Left ventricle myocardium inferior (tissue), 1 donor: ENCODE data around the gene C1orf21. TPM values are rescaled to one million over a fixed set of nuclear protein-coding genes. Genes with fewer than 3 reads are reported as not detected.
A peak's percentile ranks its signal among the peaks of the same experiment; 100 is the strongest.

Experiments used
- DNase-seq: peaks from one replicate; pipeline ENCODE4 v3.0.0-alpha.2; 2020
- H3K27ac ChIP-seq: fragments of 200-600 bp; replicated peaks from 2 replicates; pipeline ENCODE4 v1.8.0; 2021
- H3K27me3 ChIP-seq: fragments of 200-600 bp; 2 replicates; pipeline ENCODE4 v1.8.0; 2021; ENCODE audit warnings: low read depth
- H3K36me3 ChIP-seq: fragments of 200-600 bp; 2 replicates; pipeline ENCODE4 v1.8.0; 2021
- H3K4me1 ChIP-seq: fragments of 200-600 bp; 2 replicates; pipeline ENCODE4 v1.8.0; 2021
- H3K4me3 ChIP-seq: fragments of 200-600 bp; 2 replicates; pipeline ENCODE4 v1.8.0; 2021; ENCODE audit warnings: mild to moderate bottlenecking, moderate library complexity
- H3K9me3 ChIP-seq: fragments of 200-600 bp; replicated peaks from 2 replicates; pipeline ENCODE4 v1.8.0; 2021
- CTCF ChIP-seq: fragments of 200-600 bp; IDR thresholded peaks from 2 replicates; pipeline ENCODE4 v1.8.0; 2021; ENCODE audit warnings: antibody characterized with exemption, mild to moderate bottlenecking, borderline replicate concordance
- intact Hi-C: fragments of 100-400 bp; cut with micrococcal nuclease; formaldehyde crosslinking; loops from one replicate; pipeline ENCODE4 v1.11.0; 2022
- total RNA-seq: library from RNA; stranded (reverse); fragmentation: NEBNext Ultra II Directional; extraction: Animal tissue kit (Norgen Biotek cat#: 25700); gene quantifications from one replicate; pipeline ENCODE4 v1.2.1, GENCODE V29; 2021
- donor health status: DM: no; HTN: yes; CAD: no; lungs with severe emphysema.

Gene C1orf21
- total RNA-seq, 1 donor from 2014 or later: 79.9 TPM

- H3K27me3 ChIP-seq: no peaks in the 10 kb centered on the region
- no peak for TF ChIP-seq CTCF
- H3K4me3 ChIP-seq: peak overlapping the region; percentile 22
- H3K36me3 ChIP-seq: peaks cover 10% of the 10 kb centered on the region
- H3K4me1 ChIP-seq: peaks cover 64% of the 10 kb centered on the region
- no peaks in the 10 kb centered on the region for H3K9me3 ChIP-seq
- no peak for DNase-seq
- intact Hi-C loops: no loop called here
- peak overlapping the region; percentile 74 for H3K27ac ChIP-seq
Measured at GRCh38 chr1:184507604-184508280, 120.9 kb downstream of the C1orf21 start.

GRCh38 chr1:184509105-184509504 lies 122.3 kb downstream of the C1orf21 start:
- no peak for DNase-seq
- Histone ChIP-seq H3K9me3 (no peaks in the 10 kb centered on the region), H3K4me1 (peaks cover 63% of the 10 kb centered on the region), H3K27me3 (no peaks in the 10 kb centered on the region), H3K36me3 (peaks cover 10% of the 10 kb centered on the region), H3K4me3 (no peak overlapping the region), H3K27ac (peak overlapping the region; percentile 74)
- TF ChIP-seq CTCF: no peak
- intact Hi-C loops: no loop called here

- Histone ChIP-seq H3K36me3 (peaks cover 10% of the 10 kb centered on the region), H3K27ac (no peak overlapping the region), H3K4me3 (no peak overlapping the region), H3K27me3 (no peaks in the 10 kb centered on the region), H3K9me3 (no peaks in the 10 kb centered on the region), H3K4me1 (peaks cover 58% of the 10 kb centered on the region)
- no peak for TF ChIP-seq CTCF
- intact Hi-C loops: no loop called here
- no peak for DNase-seq
Measured at GRCh38 chr1:184510110-184510509, 123.3 kb downstream of the C1orf21 start.

- Histone ChIP-seq H3K9me3 (no peaks in the 10 kb centered on the region), H3K27ac (no peak overlapping the region), H3K4me3 (no peak overlapping the region), H3K27me3 (no peaks in the 10 kb centered on the region), H3K36me3 (peaks cover 22% of the 10 kb centered on the region), H3K4me1 (peaks cover 47% of the 10 kb centered on the region)
- intact Hi-C loops: no loop called here
- DNase-seq: no peak
- TF ChIP-seq CTCF: no peak
Measured at GRCh38 chr1:184512724-184513123, 125.9 kb downstream of the C1orf21 start.

GRCh38 chr1:184513421-184513820 lies 126.6 kb downstream of the C1orf21 start:
- no peak for DNase-seq
- TF ChIP-seq CTCF: no peak
- Histone ChIP-seq H3K4me1 (peaks cover 47% of the 10 kb centered on the region), H3K27ac (peak overlapping the region; percentile 31), H3K36me3 (peaks cover 22% of the 10 kb centered on the region), H3K4me3 (no peak overlapping the region), H3K9me3 (no peaks in the 10 kb centered on the region), H3K27me3 (no peaks in the 10 kb centered on the region)
- intact Hi-C loops: no loop called here
